ENCODE data around the gene UBXN4. TPM values are rescaled to one million over a fixed set of nuclear protein-coding genes. Genes with fewer than 3 reads are reported as not detected.
"Not testable (repeated sequence)": the region's sequence is repeated elsewhere in the genome, so short reads cannot be mapped to it uniquely, and the experiment has no call there.

Gene UBXN4
- total RNA-seq, 5 donors from 2014 or later (not counting 1 experiment from before 2014, with no cell fraction given) = 96.6 to 140 (median 121) TPM

GRCh38 chr2:135800513-135801460 is 59.1 kb downstream of the UBXN4 start:
- Mint-ChIP-seq H3K4me1 (peaks cover 2 to 8% (median 3%) of the 10 kb centered on the region in 3 donors), H3K9me3 (peaks cover 4 to 10% (median 9%) of the 10 kb centered on the region in 3 donors), H3K27me3 (no peaks in the 10 kb centered on the region), H3K27ac (no peak overlapping the region), H3K36me3 (no peaks in the 10 kb centered on the region), H3K4me3 (no peak overlapping the region)
- Histone ChIP-seq H3K9me3 (no peaks in the 10 kb centered on the region), H3K27me3 (replicated peaks in 1 of 2; ENCODE audit: control insufficient read depth in 2 of 2, extremely low read depth in 1 of 2, insufficient read depth in 2 of 2, low read length in 1 of 2) (peaks cover 0 to 5% of the 10 kb centered on the region in 2 experiments), H3K36me3 (ENCODE audit: control insufficient read depth in 2 of 2, extremely low read depth in 1 of 2, insufficient read depth in 1 of 2, low read length in 1 of 2) (no peaks in the 10 kb centered on the region), H3K27ac (ENCODE audit: low read length) (no peak overlapping the region), H3K4me3 (ENCODE audit: control insufficient read depth in 1 of 2, extremely low read depth in 1 of 2, low read length in 1 of 2) (no peak overlapping the region), H3K4me1 (ENCODE audit: control insufficient read depth in 1 of 2, extremely low read depth in 1 of 2, insufficient read depth in 2 of 2, low read length in 2 of 2) (peaks cover 0 to 8% of the 10 kb centered on the region in 2 experiments)
- DNase-seq (no peak), ATAC-seq (replicated peaks in 1 of 4) (no peak)
- CTCF ChIA-PET = no interaction called here
- POLR2A ChIA-PET = no interaction called here
- WGBS (ENCODE audit: insufficient coverage) = 94% methylated on average over 5 of the region's 9 CpGs

GRCh38 chr2:135802350-135802749 is 60.7 kb downstream of the UBXN4 start:
- ATAC-seq (replicated peaks in 1 of 4) (no peak), DNase-seq (no peak)
- H3K27ac Mint-ChIP-seq = no peak overlapping the region
- POLR2A ChIA-PET = no interaction called here
- H3K27ac ChIP-seq (ENCODE audit: low read length) = no peak overlapping the region
- H3K36me3 Mint-ChIP-seq = no peaks in the 10 kb centered on the region
- WGBS (ENCODE audit: insufficient coverage) = 55% methylated on average over 3 of the region's 3 CpGs
- CTCF ChIA-PET = interaction anchor here in 1 of 2 donors (0.6 kb wide), 1 partner anchor 9 kb away, joined by 9 read pairs; no protein-coding TSS in a partner anchor
- H3K4me1 Mint-ChIP-seq = peaks cover 2 to 5% (median 3%) of the 10 kb centered on the region in 3 donors
- no peaks in the 10 kb centered on the region for H3K36me3 ChIP-seq (ENCODE audit: control insufficient read depth in 2 of 2, extremely low read depth in 1 of 2, insufficient read depth in 1 of 2, low read length in 1 of 2)
- H3K27me3 ChIP-seq (replicated peaks in 1 of 2; ENCODE audit: control insufficient read depth in 2 of 2, extremely low read depth in 1 of 2, insufficient read depth in 2 of 2, low read length in 1 of 2) = peaks cover 0 to 5% of the 10 kb centered on the region in 2 experiments
- H3K4me1 ChIP-seq (ENCODE audit: control insufficient read depth in 1 of 2, extremely low read depth in 1 of 2, insufficient read depth in 2 of 2, low read length in 2 of 2) = peaks cover 0 to 5% of the 10 kb centered on the region in 2 experiments
- H3K4me3 Mint-ChIP-seq = no peak overlapping the region
- no peak overlapping the region for H3K4me3 ChIP-seq (ENCODE audit: control insufficient read depth in 1 of 2, extremely low read depth in 1 of 2, low read length in 1 of 2)
- H3K9me3 Mint-ChIP-seq = peaks cover 4 to 10% (median 9%) of the 10 kb centered on the region in 3 donors
- no peaks in the 10 kb centered on the region for H3K9me3 ChIP-seq
- H3K27me3 Mint-ChIP-seq = no peaks in the 10 kb centered on the region

GRCh38 chr2:135803278-135803677 is 61.6 kb downstream of the UBXN4 start:
- Histone ChIP-seq H3K36me3 (ENCODE audit: control insufficient read depth in 2 of 2, extremely low read depth in 1 of 2, insufficient read depth in 1 of 2, low read length in 1 of 2) (no peaks in the 10 kb centered on the region), H3K27me3 (replicated peaks in 1 of 2; ENCODE audit: control insufficient read depth in 2 of 2, extremely low read depth in 1 of 2, insufficient read depth in 2 of 2, low read length in 1 of 2) (no peaks in the 10 kb centered on the region), H3K4me3 (ENCODE audit: control insufficient read depth in 1 of 2, extremely low read depth in 1 of 2, low read length in 1 of 2) (no peak overlapping the region), H3K27ac (ENCODE audit: low read length) (no peak overlapping the region), H3K4me1 (ENCODE audit: control insufficient read depth in 1 of 2, extremely low read depth in 1 of 2, insufficient read depth in 2 of 2, low read length in 2 of 2) (no peaks in the 10 kb centered on the region), H3K9me3 (no peaks in the 10 kb centered on the region)
- WGBS (ENCODE audit: insufficient coverage) = no CpG with 5 or more reads among the region's 2 CpGs
- H3K36me3 Mint-ChIP-seq = no peaks in the 10 kb centered on the region
- H3K27me3 Mint-ChIP-seq = no peaks in the 10 kb centered on the region
- no peaks in the 10 kb centered on the region for H3K4me1 Mint-ChIP-seq
- CTCF ChIA-PET = interaction anchor here in 1 of 2 donors (0.6 kb wide), 1 partner anchor 8 kb away, joined by 9 read pairs; no protein-coding TSS in a partner anchor
- no peak overlapping the region for H3K4me3 Mint-ChIP-seq
- ATAC-seq (replicated peaks in 1 of 4) (no peak), DNase-seq (no peak)
- H3K9me3 Mint-ChIP-seq = peaks cover 4 to 10% (median 9%) of the 10 kb centered on the region in 3 donors
- no peak overlapping the region for H3K27ac Mint-ChIP-seq
- POLR2A ChIA-PET = no interaction called here

GRCh38 chr2:135807874-135808273 is 66.2 kb downstream of the UBXN4 start:
- H3K4me1 ChIP-seq (ENCODE audit: control insufficient read depth in 1 of 2, extremely low read depth in 1 of 2, insufficient read depth in 2 of 2, low read length in 2 of 2); H3K27ac Mint-ChIP-seq; H3K27me3 ChIP-seq (replicated peaks in 1 of 2; ENCODE audit: control insufficient read depth in 2 of 2, extremely low read depth in 1 of 2, insufficient read depth in 2 of 2, low read length in 1 of 2); H3K4me1 Mint-ChIP-seq; H3K36me3 Mint-ChIP-seq; H3K9me3 Mint-ChIP-seq; POLR2A ChIA-PET; H3K36me3 ChIP-seq (ENCODE audit: control insufficient read depth in 2 of 2, extremely low read depth in 1 of 2, insufficient read depth in 1 of 2, low read length in 1 of 2); H3K4me3 Mint-ChIP-seq; H3K27me3 Mint-ChIP-seq; DNase-seq; H3K27ac ChIP-seq (ENCODE audit: low read length); H3K4me3 ChIP-seq (ENCODE audit: control insufficient read depth in 1 of 2, extremely low read depth in 1 of 2, low read length in 1 of 2); ATAC-seq (replicated peaks in 1 of 4); H3K9me3 ChIP-seq: not testable (repeated sequence)
- CTCF ChIA-PET = interaction anchor here in 1 of 2 donors (0.7 kb wide), 1 partner anchor 1355 kb away, joined by 3 read pairs; no protein-coding TSS in a partner anchor
- WGBS (ENCODE audit: insufficient coverage) = no CpG with 5 or more reads among the region's 3 CpGs

GRCh38 chr2:135812907-135813511 is 71.4 kb downstream of the UBXN4 start:
- H3K9me3 ChIP-seq = no peaks in the 10 kb centered on the region
- Mint-ChIP-seq H3K9me3 (peaks cover 0 to 10% (median 0%) of the 10 kb centered on the region in 3 donors), H3K4me3 (no peak overlapping the region), H3K27me3 (no peaks in the 10 kb centered on the region), H3K4me1 (no peaks in the 10 kb centered on the region), H3K27ac (no peak overlapping the region), H3K36me3 (no peaks in the 10 kb centered on the region)
- DNase-seq (no peak), ATAC-seq (replicated peaks in 1 of 4) (no peak)
- CTCF ChIA-PET = interaction anchor here in 1 of 2 donors (0.8 kb wide), 1 partner anchor 16 kb away, joined by 3 read pairs; no protein-coding TSS in a partner anchor
- peaks cover 0 to 6% of the 10 kb centered on the region in 2 experiments for H3K27me3 ChIP-seq (replicated peaks in 1 of 2; ENCODE audit: control insufficient read depth in 2 of 2, extremely low read depth in 1 of 2, insufficient read depth in 2 of 2, low read length in 1 of 2)
- WGBS (ENCODE audit: insufficient coverage) = 92% methylated on average over 2 of the region's 2 CpGs
- POLR2A ChIA-PET = no interaction called here
- H3K36me3 ChIP-seq (ENCODE audit: control insufficient read depth in 2 of 2, extremely low read depth in 1 of 2, insufficient read depth in 1 of 2, low read length in 1 of 2) = no peaks in the 10 kb centered on the region
- H3K4me1 ChIP-seq (ENCODE audit: control insufficient read depth in 1 of 2, extremely low read depth in 1 of 2, insufficient read depth in 2 of 2, low read length in 2 of 2) = no peaks in the 10 kb centered on the region
- no peak overlapping the region for H3K4me3 ChIP-seq (ENCODE audit: control insufficient read depth in 1 of 2, extremely low read depth in 1 of 2, low read length in 1 of 2)
- no peak overlapping the region for H3K27ac ChIP-seq (ENCODE audit: low read length)

GRCh38 chr2:135815269-135815668 is 73.6 kb downstream of the UBXN4 start:
- H3K27ac Mint-ChIP-seq = no peak overlapping the region
- ChIA-PET POLR2A (no interaction called here), CTCF (no interaction called here)
- peaks cover 5 to 12% of the 10 kb centered on the region in 2 experiments for H3K4me1 ChIP-seq (ENCODE audit: control insufficient read depth in 1 of 2, extremely low read depth in 1 of 2, insufficient read depth in 2 of 2, low read length in 2 of 2)
- peaks cover 0 to 10% (median 0%) of the 10 kb centered on the region in 3 donors for H3K9me3 Mint-ChIP-seq
- WGBS (ENCODE audit: insufficient coverage) = no CpG with 5 or more reads among the region's 3 CpGs
- ATAC-seq (replicated peaks in 1 of 4) = no peak
- peaks cover 11 to 15% (median 12%) of the 10 kb centered on the region in 3 donors for H3K4me1 Mint-ChIP-seq
- no peak overlapping the region for H3K27ac ChIP-seq (ENCODE audit: low read length)
- no peak overlapping the region for H3K4me3 Mint-ChIP-seq
- H3K36me3 ChIP-seq (ENCODE audit: control insufficient read depth in 2 of 2, extremely low read depth in 1 of 2, insufficient read depth in 1 of 2, low read length in 1 of 2) = no peaks in the 10 kb centered on the region
- H3K27me3 Mint-ChIP-seq = no peaks in the 10 kb centered on the region
- H3K4me3 ChIP-seq (ENCODE audit: control insufficient read depth in 1 of 2, extremely low read depth in 1 of 2, low read length in 1 of 2) = no peak overlapping the region
- H3K27me3 ChIP-seq (replicated peaks in 1 of 2; ENCODE audit: control insufficient read depth in 2 of 2, extremely low read depth in 1 of 2, insufficient read depth in 2 of 2, low read length in 1 of 2) = peaks cover 0 to 6% of the 10 kb centered on the region in 2 experiments
- no peak for DNase-seq
- no peaks in the 10 kb centered on the region for H3K9me3 ChIP-seq
- no peaks in the 10 kb centered on the region for H3K36me3 Mint-ChIP-seq
